K562 (cell line): ENCODE data around the gene FCRLA. TPM values are rescaled to one million over a fixed set of nuclear protein-coding genes. Genes with fewer than 3 reads are reported as not detected.
A peak's percentile ranks its signal among the peaks of the same experiment; 100 is the strongest.

ENCODE experiments used
- CHD2 ChIP-seq: IDR thresholded peaks from 2 replicates; pipeline ENCODE4 v1.6.1; 2011; ENCODE audit warnings: low read depth, low read length
- HDAC8 ChIP-seq: fragments of 450-650 bp; IDR thresholded peaks from 2 replicates; pipeline ENCODE4 v1.6.1; 2016; ENCODE audit warnings: mild to moderate bottlenecking, missing genetic modification characterization, moderate library complexity, missing compliant biosample characterization
- IFI16 ChIP-seq: fragments of 250-450 bp; sonication (Bioruptor Pico); IDR thresholded peaks from 2 replicates; pipeline ENCODE4 v2.1.2; 2022; ENCODE audit warnings: mild to moderate bottlenecking, inconsistent platforms
- KHSRP ChIP-seq: fragments of 450-650 bp; IDR thresholded peaks from 2 replicates; pipeline ENCODE4 v1.6.1; 2017
- NCOA6 ChIP-seq: fragments of 450-650 bp; IDR thresholded peaks from 2 replicates; pipeline ENCODE4 v1.6.1; 2017; ENCODE audit warnings: mild to moderate bottlenecking
- NFRKB ChIP-seq: fragments of 450-650 bp; IDR thresholded peaks from 2 replicates; pipeline ENCODE4 v1.6.1; 2016; ENCODE audit warnings: low read depth
- TAL1 ChIP-seq: fragments of 450-650 bp; IDR thresholded peaks from 2 replicates; pipeline ENCODE4 v1.6.1; 2016; ENCODE audit warnings: mild to moderate bottlenecking
- ZBTB1 ChIP-seq: sonication (generic); formaldehyde crosslinking; IDR thresholded peaks from 2 replicates; pipeline ENCODE4 v1.8.1; 2023; ENCODE audit warnings: missing genetic modification reagents, low read depth, mild to moderate bottlenecking, borderline replicate concordance
- ZNF133 ChIP-seq: fragments of 250-450 bp; sonication (Bioruptor Pico); IDR thresholded peaks from 2 replicates; pipeline ENCODE4 v1.4.0; 2020; ENCODE audit warnings: mild to moderate bottlenecking
- ZNF140 ChIP-seq: fragments of 250-450 bp; sonication (Bioruptor Pico); IDR thresholded peaks from 2 replicates; pipeline ENCODE4 v1.8.0; 2021; ENCODE audit warnings: moderate library complexity, mild to moderate bottlenecking, inconsistent platforms
- ZNF212 ChIP-seq: fragments of 450-650 bp; formaldehyde crosslinking; IDR thresholded peaks from 2 replicates; pipeline ENCODE4 v1.4.0; 2020; ENCODE audit warnings: mild to moderate bottlenecking
- ZNF76 ChIP-seq: fragments of 250-450 bp; sonication (Bioruptor Pico); IDR thresholded peaks from 2 replicates; pipeline ENCODE4 v1.4.0; 2020; ENCODE audit warnings: mild to moderate bottlenecking, moderate library complexity, borderline replicate concordance
- polyA plus RNA-seq, 8 experiments: library from polyadenylated mRNA; depleted of rRNA in 4 of 8; stranded (reverse) in 5 of 8; unstranded in 3 of 8; fragments of >200 nt; fragmentation: Nextera tagmentation in 2 of 8; fragmentation: Illumina TruSeq in 1 of 8; extraction: Ambion mirVana in 2 of 8; extraction: Trizol in 1 of 8; gene quantifications; 2 replicates each; pipeline versions ENCODE4 v1.2.1 to v1.2.3, GENCODE V29; 2011 to 2014; ENCODE audit warnings: inconsistent platforms in 1 of 8, missing spikeins in 1 of 8
- total RNA-seq, 7 experiments: library from RNA; depleted of rRNA in 6 of 7; stranded (reverse); fragments of >200 nt in 6 of 7; fragmentation: Illumina TruSeq in 2 of 7; extraction: Trizol in 2 of 7; gene quantifications; 2 replicates each; pipeline versions ENCODE4 v1.2.1 to v1.2.3, GENCODE V29; 2011 to 2021; ENCODE audit warnings: low replicate concordance in 1 of 7
- TF ChIP-seq, protein P1 (sequence below): fragments of 250-450 bp; sonication (Bioruptor Pico); IDR thresholded peaks from 2 replicates; pipeline ENCODE4 v1.4.0; 2020
- TF ChIP-seq, protein P2 (sequence below): fragments of 150-350 bp; conservative IDR thresholded peaks from 2 replicates; pipeline ENCODE4 v1.6.1; 2014; ENCODE audit warnings: low read length
- TF ChIP-seq, protein P3 (sequence below): sonication (generic); formaldehyde crosslinking; IDR thresholded peaks from 2 replicates; pipeline ENCODE4 v1.8.0; 2022; ENCODE audit warnings: mild to moderate bottlenecking, missing genetic modification reagents, borderline replicate concordance
- TF ChIP-seq, protein P4 (sequence below): sonication (generic); formaldehyde crosslinking; IDR thresholded peaks from 2 replicates; pipeline ENCODE4 v1.8.1; 2022; ENCODE audit warnings: missing genetic modification reagents

The FCRLA gene
- total and polyA plus RNA-seq, 9 of the 15 experiments (the other 6 are each of a cell fraction or from before 2014, with no cell fraction given): 0.09 to 0.84 (median 0.44) TPM

DNA sequence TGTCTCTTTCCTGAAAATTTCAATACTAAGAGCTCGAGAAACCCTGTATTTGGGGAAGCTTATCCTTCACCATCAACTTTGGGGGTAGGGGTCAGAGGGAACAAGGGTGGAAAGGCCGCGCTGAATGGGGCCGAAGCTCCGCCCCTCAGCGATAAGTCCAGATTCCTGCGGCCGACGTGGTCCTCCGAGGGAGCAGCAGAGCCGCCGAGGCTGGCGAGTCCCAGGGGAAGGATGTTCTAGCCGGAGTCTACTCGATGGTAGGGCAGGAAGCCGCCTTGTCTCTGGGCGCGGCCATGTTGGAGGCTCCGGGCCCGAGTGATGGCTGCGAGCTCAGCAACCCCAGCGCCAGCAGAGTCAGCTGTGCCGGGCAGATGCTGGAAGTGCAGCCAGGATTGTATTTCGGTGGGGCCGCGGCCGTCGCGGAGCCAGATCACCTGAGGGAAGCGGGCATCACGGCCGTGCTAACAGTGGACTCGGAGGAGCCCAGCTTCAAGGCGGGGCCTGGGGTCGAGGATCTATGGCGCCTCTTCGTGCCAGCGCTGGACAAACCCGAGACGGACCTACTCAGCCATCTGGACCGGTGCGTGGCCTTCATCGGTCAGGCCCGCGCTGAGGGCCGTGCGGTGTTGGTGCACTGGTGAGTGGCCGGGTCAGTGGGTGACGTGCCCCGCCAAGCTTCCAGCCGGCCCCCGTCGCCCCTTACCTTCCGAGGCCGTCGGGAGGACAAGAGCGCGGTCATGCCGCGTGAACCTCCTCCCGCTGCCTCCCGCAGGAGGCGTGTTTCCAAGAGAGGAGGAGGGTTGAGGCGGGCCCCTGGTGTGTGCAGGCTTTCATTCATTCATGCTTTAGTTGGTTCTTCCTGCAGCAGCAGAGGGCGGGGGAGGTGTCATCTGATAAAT is 42.7 kb downstream of the FCRLA start, which contains the start of gene DUSP12 (continued):
- TF ChIP-seq, protein P1, sequence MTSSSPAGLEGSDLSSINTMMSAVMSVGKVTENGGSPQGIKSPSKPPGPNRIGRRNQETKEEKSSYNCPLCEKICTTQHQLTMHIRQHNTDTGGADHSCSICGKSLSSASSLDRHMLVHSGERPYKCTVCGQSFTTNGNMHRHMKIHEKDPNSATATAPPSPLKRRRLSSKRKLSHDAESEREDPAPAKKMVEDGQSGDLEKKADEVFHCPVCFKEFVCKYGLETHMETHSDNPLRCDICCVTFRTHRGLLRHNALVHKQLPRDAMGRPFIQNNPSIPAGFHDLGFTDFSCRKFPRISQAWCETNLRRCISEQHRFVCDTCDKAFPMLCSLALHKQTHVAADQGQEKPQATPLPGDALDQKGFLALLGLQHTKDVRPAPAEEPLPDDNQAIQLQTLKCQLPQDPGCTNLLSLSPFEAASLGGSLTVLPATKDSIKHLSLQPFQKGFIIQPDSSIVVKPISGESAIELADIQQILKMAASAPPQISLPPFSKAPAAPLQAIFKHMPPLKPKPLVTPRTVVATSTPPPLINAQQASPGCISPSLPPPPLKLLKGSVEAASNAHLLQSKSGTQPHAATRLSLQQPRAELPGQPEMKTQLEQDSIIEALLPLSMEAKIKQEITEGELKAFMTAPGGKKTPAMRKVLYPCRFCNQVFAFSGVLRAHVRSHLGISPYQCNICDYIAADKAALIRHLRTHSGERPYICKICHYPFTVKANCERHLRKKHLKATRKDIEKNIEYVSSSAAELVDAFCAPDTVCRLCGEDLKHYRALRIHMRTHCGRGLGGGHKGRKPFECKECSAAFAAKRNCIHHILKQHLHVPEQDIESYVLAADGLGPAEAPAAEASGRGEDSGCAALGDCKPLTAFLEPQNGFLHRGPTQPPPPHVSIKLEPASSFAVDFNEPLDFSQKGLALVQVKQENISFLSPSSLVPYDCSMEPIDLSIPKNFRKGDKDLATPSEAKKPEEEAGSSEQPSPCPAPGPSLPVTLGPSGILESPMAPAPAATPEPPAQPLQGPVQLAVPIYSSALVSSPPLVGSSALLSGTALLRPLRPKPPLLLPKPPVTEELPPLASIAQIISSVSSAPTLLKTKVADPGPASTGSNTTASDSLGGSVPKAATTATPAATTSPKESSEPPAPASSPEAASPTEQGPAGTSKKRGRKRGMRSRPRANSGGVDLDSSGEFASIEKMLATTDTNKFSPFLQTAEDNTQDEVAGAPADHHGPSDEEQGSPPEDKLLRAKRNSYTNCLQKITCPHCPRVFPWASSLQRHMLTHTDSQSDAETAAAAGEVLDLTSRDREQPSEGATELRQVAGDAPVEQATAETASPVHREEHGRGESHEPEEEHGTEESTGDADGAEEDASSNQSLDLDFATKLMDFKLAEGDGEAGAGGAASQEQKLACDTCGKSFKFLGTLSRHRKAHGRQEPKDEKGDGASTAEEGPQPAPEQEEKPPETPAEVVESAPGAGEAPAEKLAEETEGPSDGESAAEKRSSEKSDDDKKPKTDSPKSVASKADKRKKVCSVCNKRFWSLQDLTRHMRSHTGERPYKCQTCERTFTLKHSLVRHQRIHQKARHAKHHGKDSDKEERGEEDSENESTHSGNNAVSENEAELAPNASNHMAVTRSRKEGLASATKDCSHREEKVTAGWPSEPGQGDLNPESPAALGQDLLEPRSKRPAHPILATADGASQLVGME (CRISPR knock-in tag): peak; percentile 43; the same call in 1 of the 2 replicates
- TF ChIP-seq KHSRP (no peak), ZNF212 (CRISPR knock-in tag) (no peak), TAL1 (no peak), ZNF76 (CRISPR knock-in tag) (no peak), ZBTB1 (CRISPR knock-in tag) (no peak; the same call in 1 of the 2 replicates), ZNF140 (no peak), HDAC8 (tag) (0 out of 2 replicates have a peak, but pooled peaks have one; percentile 58), NCOA6 (peak; percentile 40; the same call in 1 of the 2 replicates), IFI16 (CRISPR knock-in tag) (no peak), CHD2 (0 out of 2 replicates have a peak, but pooled peaks have one; percentile 24), NFRKB (peak; percentile 98), ZNF133 (CRISPR knock-in tag) (no peak)
- TF ChIP-seq, protein P2, sequence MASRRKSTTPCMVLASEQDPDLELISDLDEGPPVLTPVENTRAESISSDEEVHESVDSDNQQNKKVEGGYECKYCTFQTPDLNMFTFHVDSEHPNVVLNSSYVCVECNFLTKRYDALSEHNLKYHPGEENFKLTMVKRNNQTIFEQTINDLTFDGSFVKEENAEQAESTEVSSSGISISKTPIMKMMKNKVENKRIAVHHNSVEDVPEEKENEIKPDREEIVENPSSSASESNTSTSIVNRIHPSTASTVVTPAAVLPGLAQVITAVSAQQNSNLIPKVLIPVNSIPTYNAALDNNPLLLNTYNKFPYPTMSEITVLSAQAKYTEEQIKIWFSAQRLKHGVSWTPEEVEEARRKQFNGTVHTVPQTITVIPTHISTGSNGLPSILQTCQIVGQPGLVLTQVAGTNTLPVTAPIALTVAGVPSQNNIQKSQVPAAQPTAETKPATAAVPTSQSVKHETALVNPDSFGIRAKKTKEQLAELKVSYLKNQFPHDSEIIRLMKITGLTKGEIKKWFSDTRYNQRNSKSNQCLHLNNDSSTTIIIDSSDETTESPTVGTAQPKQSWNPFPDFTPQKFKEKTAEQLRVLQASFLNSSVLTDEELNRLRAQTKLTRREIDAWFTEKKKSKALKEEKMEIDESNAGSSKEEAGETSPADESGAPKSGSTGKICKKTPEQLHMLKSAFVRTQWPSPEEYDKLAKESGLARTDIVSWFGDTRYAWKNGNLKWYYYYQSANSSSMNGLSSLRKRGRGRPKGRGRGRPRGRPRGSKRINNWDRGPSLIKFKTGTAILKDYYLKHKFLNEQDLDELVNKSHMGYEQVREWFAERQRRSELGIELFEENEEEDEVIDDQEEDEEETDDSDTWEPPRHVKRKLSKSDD: 0 out of 2 replicates have a peak, but pooled peaks have one; percentile 33
- TF ChIP-seq, protein P3, sequence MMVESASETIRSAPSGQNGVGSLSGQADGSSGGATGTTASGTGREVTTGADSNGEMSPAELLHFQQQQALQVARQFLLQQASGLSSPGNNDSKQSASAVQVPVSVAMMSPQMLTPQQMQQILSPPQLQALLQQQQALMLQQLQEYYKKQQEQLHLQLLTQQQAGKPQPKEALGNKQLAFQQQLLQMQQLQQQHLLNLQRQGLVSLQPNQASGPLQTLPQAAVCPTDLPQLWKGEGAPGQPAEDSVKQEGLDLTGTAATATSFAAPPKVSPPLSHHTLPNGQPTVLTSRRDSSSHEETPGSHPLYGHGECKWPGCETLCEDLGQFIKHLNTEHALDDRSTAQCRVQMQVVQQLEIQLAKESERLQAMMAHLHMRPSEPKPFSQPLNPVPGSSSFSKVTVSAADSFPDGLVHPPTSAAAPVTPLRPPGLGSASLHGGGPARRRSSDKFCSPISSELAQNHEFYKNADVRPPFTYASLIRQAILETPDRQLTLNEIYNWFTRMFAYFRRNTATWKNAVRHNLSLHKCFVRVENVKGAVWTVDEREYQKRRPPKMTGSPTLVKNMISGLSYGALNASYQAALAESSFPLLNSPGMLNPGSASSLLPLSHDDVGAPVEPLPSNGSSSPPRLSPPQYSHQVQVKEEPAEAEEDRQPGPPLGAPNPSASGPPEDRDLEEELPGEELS: 0 out of 2 replicates have a peak, but pooled peaks have one; percentile 15
- TF ChIP-seq, protein P4, sequence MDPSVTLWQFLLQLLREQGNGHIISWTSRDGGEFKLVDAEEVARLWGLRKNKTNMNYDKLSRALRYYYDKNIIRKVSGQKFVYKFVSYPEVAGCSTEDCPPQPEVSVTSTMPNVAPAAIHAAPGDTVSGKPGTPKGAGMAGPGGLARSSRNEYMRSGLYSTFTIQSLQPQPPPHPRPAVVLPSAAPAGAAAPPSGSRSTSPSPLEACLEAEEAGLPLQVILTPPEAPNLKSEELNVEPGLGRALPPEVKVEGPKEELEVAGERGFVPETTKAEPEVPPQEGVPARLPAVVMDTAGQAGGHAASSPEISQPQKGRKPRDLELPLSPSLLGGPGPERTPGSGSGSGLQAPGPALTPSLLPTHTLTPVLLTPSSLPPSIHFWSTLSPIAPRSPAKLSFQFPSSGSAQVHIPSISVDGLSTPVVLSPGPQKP (CRISPR knock-in tag): no peak
